ENCODE data around the gene CD37.
"Not testable (repeated sequence)": the region's sequence is repeated elsewhere in the genome, so short reads cannot be mapped to it uniquely, and the experiment has no call there.

Gene CD37

GRCh38 chr19:49335071-49335783 is at the start of gene CD37:
CD37 (plus strand) TSS chr19:49335406; CDS start chr19:49335541, 135 bp downstream.
- peak; percentile 60 for DNase-seq (ENCODE audit: insufficient read length, low spot score)
- FAIRE-seq, result peak; percentile 99

- no peak for FAIRE-seq
- no peak for DNase-seq (ENCODE audit: insufficient read length, low spot score)
These were observed 48.0 kb upstream of the CD37 start for GRCh38 chr19:49287141-49287770.

- DNase-seq (ENCODE audit: insufficient read length, low spot score); FAIRE-seq: not testable (repeated sequence)
These were observed 47.0 kb upstream of the CD37 start for GRCh38 chr19:49288205-49288604.

GRCh38 chr19:49289286-49289685 is 45.9 kb upstream of the CD37 start:
- DNase-seq (ENCODE audit: insufficient read length, low spot score); FAIRE-seq: not testable (repeated sequence)

- DNase-seq (ENCODE audit: insufficient read length, low spot score) (no peak), FAIRE-seq (no peak)
These were observed 44.7 kb upstream of the CD37 start for GRCh38 chr19:49290517-49290916.

GRCh38 chr19:49294401-49294800 is 40.8 kb upstream of the CD37 start:
- FAIRE-seq (no peak), DNase-seq (ENCODE audit: insufficient read length, low spot score) (no peak)

- no peak for DNase-seq (ENCODE audit: insufficient read length, low spot score)
- FAIRE-seq, result no peak
These were observed 39.9 kb upstream of the CD37 start for GRCh38 chr19:49295208-49295880.

- DNase-seq (ENCODE audit: insufficient read length, low spot score) (no peak), FAIRE-seq (no peak)
These were observed 37.8 kb upstream of the CD37 start for GRCh38 chr19:49297403-49297802.

- FAIRE-seq; DNase-seq (ENCODE audit: insufficient read length, low spot score): not testable (repeated sequence)
These were observed 36.6 kb upstream of the CD37 start for GRCh38 chr19:49298653-49299052.

GRCh38 chr19:49301165-49301865 is 33.9 kb upstream of the CD37 start:
- peak; percentile 93 for FAIRE-seq
- peak; percentile 72 for DNase-seq (ENCODE audit: insufficient read length, low spot score)

- FAIRE-seq (no peak), DNase-seq (ENCODE audit: insufficient read length, low spot score) (no peak)
These were observed 33.3 kb upstream of the CD37 start for GRCh38 chr19:49301866-49302252.

GRCh38 chr19:49306734-49307133 is 28.5 kb upstream of the CD37 start:
- FAIRE-seq; DNase-seq (ENCODE audit: insufficient read length, low spot score): not testable (repeated sequence)

GRCh38 chr19:49309087-49309486 is 26.1 kb upstream of the CD37 start:
- FAIRE-seq (no peak), DNase-seq (ENCODE audit: insufficient read length, low spot score) (no peak)

GRCh38 chr19:49315111-49315510 is 20.1 kb upstream of the CD37 start:
- FAIRE-seq (no peak), DNase-seq (ENCODE audit: insufficient read length, low spot score) (no peak)

- DNase-seq (ENCODE audit: insufficient read length, low spot score), result no peak
- peak; percentile 76 for FAIRE-seq
These were observed 18.9 kb upstream of the CD37 start for GRCh38 chr19:49316284-49316683.

- no peak for DNase-seq (ENCODE audit: insufficient read length, low spot score)
- no peak for FAIRE-seq
These were observed 16.9 kb upstream of the CD37 start for GRCh38 chr19:49318296-49318695.

GRCh38 chr19:49324801-49325576 is 10.2 kb upstream of the CD37 start, which contains the start of gene SLC6A16:
SLC6A16 (minus strand) TSS chr19:49325191; CDS start chr19:49311347, 13,844 bp downstream.
- DNase-seq (ENCODE audit: insufficient read length, low spot score) (no peak), FAIRE-seq (no peak)

- DNase-seq (ENCODE audit: insufficient read length, low spot score); FAIRE-seq: not testable (repeated sequence)
These were observed 9.4 kb upstream of the CD37 start for GRCh38 chr19:49325756-49326155.

- DNase-seq (ENCODE audit: insufficient read length, low spot score) (no peak), FAIRE-seq (peak; percentile 86)
These were observed 9.0 kb upstream of the CD37 start for GRCh38 chr19:49326165-49326704.
